Lower leg skin (tissue), 3 donors: ENCODE data around the gene LYL1.

Source experiments
- POLR2A ChIP-seq, 2 donors: fragments of 450-650 bp; IDR thresholded peaks; one replicate each; pipeline ENCODE4 v1.6.1; 2016 to 2017; ENCODE audit warnings: antibody characterized with exemption in 2 of 2, mild to moderate bottlenecking in 1 of 2, moderate library complexity in 1 of 2
- TF ChIP-seq, protein P1 (sequence below), 3 donors: fragments of 450-650 bp; IDR thresholded peaks; one replicate each; pipeline ENCODE4 v1.5.1; 2016; ENCODE audit warnings: antibody characterized with exemption in 3 of 3, mild to moderate bottlenecking in 3 of 3, moderate library complexity in 2 of 3

DNA sequence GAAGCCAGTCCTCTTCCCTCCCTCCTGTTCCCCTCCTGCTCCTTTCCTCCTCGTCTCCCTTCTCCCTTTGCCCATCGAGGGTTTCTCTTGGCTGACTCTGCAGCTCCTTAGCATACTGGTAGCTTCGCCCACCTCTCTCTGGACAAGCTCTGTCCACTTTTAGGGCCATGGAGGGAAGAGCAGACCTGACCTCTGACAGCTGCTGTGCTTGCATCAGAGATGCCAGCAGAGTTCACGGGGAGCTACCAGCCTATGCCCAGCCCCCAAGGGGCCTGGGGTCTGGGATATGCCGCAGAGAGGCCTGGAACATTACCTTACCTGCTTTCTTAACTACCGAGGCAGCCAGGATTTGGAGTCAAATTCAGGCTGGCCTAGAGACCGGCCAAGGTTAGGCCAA is 19.7 kb downstream of the LYL1 start:
- TF ChIP-seq POLR2A (IDR thresholded peaks at IDR 0.05): no peak
- TF ChIP-seq, protein P1, sequence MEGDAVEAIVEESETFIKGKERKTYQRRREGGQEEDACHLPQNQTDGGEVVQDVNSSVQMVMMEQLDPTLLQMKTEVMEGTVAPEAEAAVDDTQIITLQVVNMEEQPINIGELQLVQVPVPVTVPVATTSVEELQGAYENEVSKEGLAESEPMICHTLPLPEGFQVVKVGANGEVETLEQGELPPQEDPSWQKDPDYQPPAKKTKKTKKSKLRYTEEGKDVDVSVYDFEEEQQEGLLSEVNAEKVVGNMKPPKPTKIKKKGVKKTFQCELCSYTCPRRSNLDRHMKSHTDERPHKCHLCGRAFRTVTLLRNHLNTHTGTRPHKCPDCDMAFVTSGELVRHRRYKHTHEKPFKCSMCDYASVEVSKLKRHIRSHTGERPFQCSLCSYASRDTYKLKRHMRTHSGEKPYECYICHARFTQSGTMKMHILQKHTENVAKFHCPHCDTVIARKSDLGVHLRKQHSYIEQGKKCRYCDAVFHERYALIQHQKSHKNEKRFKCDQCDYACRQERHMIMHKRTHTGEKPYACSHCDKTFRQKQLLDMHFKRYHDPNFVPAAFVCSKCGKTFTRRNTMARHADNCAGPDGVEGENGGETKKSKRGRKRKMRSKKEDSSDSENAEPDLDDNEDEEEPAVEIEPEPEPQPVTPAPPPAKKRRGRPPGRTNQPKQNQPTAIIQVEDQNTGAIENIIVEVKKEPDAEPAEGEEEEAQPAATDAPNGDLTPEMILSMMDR (IDR thresholded peaks at IDR 0.05): no peak
